Activated CD8-positive, alpha-beta memory T cell treated with anti-CD3 and anti-CD28 coated beads for 4 hours (primary cell): Measurements from ENCODE around the gene WLS.

Source experiments
- DNase-seq, 2 donors: peaks; one replicate each; pipeline ENCODE4 v3.0.0-alpha.2; 2020; ENCODE audit warnings: low read depth in 2 of 2

Gene WLS

GRCh38 chr1:68227598-68227997, 4.7 kb downstream of the WLS start:
- DNase-seq, result no peak

DNA sequence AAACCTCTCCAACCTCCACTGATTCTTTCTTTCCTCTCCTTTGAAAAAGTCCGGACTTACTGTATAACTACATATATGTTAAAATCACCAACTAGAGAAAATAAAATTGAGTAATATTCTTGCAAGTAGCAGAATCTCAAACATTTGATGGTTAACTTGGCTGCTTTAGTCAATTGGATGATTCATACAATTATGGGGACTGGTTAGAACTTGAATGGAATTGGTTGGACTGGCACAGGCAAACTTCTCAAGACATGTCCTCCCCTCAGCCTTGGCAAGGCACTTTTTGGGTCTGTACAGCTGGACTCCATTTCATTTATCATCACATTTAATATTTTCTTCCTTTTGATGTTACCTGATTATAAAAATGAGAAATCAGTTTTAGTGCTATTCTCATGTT, 6.5 kb downstream of the WLS start:
- no peak for DNase-seq

DNA sequence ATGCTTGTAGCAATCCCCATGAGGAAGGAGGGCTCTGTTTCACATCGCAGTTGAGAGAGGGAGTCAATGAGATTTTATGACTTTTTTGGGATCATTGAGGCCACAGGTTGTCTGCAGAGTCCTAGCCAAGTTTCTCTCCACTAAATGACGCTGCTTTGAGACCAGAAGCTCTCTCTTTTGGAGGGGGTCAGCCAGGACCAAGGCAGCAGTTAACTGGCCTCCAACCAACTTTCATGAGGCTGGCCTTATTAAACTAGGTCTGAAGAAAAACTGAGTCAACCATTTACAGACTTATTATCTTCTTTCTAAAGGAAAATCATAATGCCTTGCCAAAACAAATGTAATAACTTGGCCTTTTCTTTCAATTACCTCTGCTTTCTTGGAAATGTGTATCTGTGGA, 8.6 kb downstream of the WLS start:
- DNase-seq, result no peak

DNA sequence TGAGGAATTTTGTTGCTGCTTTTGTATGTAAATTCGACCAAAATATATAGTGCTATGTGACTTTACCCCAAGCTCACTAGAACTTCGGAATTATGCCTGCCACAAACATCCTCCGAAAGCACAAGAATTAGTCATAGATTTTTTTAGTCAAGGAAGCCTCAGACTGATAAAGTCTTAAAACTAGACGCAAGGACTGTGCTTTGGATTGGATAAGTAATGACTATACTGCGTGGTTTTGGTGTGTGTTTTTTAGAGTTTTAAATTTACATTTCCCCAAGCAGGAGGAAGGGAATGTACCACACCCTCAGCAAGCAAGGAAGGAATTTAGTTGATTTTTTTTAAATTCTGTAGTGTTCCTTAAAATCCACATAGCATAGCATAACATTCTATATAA, 10.3 kb downstream of the WLS start:
- DNase-seq, result no peak

GRCh38 chr1:68221001-68221979, 11.0 kb downstream of the WLS start:
- DNase-seq, result no peak

DNA sequence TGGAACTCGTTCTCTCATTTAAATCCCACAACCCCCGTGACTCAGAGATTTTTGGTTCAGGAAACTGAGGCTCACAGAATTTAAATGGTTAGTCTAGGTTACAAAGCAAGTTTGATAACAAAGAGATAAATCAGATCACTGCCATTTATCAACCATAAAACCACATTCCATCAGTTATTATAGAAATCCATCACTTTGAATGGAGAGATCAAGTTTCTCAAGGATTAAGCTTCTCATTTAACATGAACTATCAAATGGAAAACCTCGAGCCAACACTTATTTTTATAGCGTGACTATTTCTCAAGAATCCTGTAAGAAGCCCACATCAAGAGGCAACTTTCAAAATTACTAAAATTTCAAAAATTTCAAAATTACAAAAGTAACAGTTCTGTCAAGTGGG, 11.9 kb downstream of the WLS start:
- DNase-seq, result no peak

DNA sequence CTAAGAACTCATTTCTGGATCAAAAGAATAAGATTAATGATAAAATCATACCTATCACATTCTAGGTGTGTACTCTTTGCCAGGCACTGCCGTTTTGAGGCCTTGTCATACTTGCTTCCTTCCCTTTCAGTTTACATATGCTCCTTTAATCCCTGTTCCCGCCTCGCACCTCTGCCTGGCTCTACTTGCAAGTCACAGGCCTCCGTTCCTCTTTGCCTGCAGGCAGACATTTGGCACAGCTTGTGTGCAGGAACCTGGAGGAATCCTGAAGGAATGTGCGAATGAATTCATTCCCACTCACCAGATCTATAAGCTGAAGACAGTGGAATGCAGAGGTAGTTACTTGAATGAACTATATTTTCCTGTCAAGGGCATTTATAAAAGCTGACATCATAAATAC, 13.8 kb downstream of the WLS start:
- DNase-seq, result no peak

DNA sequence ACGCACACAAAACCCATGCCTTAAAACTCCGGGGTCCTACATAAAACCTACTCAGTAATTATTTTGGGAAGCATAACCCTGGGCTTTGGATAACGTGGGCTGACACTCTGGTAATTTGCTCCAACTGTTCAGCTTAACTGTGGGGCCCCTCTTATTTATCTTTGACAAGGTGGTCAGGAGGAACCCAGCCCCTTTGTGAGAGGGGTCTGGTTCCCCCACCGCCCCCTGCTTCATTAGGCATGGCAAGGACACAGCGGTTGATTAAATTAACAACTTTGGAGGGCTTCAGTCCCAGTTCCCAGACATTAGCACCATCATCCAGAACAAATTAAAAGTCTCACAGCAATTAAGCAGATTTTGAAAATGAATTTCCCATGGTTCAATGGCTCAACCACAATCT, 14.7 kb downstream of the WLS start:
- DNase-seq, result no peak

DNA sequence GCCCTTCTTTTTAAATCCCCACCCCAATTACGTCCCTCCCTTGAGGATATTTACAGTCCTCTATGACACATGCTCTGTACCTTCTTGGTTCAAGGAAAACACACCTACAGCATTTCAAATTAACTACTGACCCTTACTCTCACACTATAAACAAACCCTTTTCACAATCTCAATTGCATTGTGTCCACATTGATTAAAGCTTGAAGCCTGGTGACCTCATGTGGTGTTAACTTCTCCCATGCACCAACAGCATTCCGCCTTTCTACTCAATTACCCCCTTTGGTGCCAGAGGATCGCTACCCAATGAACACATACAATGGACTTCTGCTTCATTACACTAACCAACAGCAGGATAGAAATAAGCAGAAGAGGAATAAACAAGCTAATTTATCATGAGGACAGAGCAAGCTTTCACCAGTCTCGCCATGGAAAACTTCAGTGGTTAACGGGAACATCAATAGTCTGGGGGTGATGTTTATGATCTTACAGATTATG, 15.2 kb downstream of the WLS start:
- DNase-seq, result no peak

GRCh38 chr1:68216089-68216772, 16.1 kb downstream of the WLS start:
- DNase-seq, result no peak

DNA sequence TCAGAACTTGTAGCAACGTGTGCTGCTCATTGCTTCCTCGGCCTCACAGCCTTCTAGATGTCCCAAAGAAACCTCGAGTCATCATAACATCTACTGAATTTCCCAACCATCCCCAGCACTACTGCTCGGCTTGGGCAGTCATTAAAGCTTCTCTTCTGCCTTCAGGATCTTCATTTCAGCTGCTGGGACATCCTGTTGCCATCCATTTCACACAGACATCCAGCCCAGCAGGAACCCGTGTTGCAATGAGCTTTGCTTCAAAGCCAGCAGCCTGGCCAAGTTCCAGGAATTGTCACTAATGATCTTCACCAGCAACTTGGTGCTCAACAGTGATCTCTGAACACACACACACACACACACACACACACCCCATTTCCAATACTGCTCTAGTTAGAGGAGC, 18.5 kb downstream of the WLS start:
- no peak for DNase-seq

GRCh38 chr1:68211761-68212380, 20.5 kb downstream of the WLS start:
- DNase-seq, result no peak

DNA sequence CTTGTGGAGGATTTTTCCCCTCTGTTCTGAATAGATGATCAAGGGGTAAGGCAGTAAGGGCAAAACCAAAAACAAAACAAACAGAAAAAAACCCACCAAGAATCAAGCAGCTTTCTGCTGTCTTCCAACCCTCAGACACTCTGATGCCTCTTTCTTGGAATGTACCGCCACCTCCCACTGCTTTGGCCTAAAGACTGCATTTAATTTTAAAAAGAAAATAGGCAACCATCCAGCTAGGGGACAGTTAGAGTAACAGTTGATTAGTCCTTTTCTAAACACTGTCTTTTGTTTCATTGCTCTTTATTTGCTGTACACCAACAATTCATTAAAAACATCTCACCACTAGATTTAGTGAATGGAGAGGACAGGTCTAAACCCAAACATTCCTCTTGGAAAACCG, 21.5 kb downstream of the WLS start:
- no peak for DNase-seq

DNA sequence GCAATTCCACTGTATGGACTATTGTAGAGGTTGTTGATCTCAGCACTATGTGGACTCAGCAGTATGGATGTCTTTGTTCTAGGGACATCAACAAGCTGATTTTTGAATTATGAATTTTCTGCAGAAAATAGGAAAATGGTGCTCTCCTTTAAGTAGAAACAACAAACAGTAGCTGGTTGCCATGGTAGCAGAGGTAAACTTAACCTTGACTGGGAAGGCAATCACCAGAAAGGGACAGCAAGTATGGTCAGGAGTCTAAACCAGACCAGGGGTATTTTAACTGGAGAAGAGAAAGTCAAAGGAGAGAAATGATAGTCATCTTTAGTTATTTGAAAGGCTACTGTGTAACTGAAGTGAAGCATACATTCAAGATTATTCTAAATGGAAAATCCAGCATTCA, 22.3 kb downstream of the WLS start:
- no peak for DNase-seq

DNA sequence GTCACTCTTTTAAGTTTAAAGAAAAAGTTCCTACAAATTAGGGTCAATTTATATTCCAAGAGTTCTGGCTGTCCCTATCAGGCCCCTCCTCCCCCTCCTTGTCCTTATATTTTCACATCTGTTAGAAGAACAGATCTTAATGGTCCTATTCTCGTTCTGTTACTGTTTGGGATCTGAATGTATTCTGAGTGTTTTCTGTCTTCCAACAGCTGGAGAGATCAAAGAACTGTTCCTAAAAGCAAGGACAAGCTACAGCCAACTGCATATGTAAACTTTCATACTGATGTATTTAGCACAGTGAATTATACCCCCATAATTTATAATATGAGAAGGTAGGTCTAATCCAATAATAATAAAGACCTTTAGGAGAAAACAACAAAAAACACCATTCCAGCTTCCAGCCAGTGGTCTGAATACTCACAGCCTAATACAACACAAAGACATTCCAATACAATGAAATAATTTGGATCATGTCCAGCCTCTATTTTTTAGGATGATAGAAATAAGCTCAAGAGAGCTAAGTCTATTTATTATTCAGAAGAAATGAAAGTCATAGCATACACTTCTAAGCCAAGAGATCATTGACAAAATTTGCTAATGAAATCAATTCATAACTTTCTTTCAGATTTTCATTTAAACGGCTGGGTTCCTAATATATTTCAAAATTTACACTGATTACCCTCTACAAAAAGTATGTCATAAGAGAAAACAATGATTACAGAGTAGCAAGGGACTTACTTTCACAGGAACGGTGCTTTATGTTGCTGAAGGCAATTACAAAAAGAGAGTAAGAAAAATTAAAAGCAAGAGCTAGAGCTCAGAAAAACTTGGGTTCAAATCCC, 25.3 kb downstream of the WLS start:
- no peak for DNase-seq

DNA sequence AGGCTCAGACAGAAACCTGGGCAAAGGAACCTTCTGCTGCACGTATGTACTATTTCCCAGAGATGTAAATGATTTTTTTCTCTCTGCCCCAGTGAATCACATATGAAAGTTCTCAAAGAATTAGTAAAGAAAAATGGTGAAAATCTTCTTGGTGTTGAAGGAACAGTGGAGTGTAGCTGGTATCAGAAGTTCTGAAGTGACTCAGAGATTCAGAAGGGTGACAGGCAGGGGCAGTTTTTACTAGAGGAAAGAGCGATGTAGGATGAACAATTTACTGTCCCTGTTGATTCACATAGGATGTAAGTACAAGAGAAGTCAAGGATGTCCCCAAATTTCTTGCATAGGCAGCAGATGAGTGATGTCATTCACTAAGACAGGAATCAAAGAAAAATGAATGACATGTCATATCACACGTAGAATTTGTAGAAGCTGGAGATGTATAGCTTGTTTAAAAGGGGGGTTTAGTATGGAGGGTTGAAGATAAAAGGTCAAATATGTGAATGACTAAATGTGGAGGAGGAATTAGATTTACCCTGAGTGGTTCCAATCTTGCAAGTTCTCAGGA, 26.4 kb downstream of the WLS start:
- DNase-seq, result no peak

DNA sequence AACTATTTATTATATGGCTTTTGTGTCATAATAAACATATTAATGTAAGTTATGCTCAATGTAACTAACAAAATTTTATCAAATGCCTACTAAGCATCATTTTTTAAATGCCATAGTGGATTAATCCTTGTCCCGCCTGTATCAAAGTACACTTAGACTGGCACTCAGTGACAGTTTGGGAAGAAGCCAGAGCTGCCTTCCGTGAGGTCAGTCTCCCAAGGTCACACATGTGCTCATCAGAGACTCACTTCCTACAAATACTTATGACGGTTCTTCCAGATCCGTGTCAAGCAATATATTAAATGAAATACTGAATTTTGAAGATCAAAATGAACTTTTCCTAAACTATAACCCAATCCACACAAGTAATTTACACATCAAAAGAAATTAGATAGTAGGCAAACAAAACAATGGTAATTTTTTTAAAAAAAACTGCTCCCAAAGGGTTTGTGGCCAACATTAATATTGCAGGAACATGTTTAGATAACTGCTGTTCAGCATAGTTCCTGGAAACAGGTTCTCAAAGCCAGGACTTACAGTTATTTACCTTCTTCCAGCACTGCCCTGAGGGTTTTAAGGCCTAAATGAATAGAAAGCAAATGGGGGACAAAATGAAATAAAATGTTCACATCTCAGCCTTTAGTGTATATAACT, 27.2 kb downstream of the WLS start:
- DNase-seq, result no peak

DNA sequence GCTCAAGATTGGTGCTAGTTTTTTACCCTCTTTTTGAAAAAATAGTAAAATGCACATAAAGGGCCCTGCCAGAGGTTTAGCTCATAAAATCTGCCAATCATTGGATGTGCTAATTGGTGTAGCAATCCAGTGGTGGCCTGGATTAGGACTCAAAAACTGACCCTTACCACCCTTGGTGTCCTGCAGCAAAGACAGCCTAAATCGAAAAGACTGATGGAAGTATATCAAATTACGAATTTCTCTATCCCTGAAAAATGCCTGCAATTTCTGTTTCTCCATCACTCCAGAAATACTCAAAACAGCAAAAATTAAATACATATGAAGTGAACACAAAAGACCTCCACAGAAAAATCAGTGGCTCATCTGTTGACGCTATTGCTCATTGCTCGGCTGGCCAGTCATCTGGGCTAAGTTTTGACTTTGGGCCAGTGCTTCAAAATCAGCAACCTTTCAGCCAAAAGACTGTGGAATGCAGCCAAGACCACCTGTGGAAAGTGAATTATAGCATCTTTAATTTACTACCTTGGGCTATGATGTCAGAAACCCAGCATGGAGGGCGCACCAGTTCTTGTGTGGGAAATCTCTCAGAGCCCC, 30.0 kb downstream of the WLS start:
- no peak for DNase-seq

DNA sequence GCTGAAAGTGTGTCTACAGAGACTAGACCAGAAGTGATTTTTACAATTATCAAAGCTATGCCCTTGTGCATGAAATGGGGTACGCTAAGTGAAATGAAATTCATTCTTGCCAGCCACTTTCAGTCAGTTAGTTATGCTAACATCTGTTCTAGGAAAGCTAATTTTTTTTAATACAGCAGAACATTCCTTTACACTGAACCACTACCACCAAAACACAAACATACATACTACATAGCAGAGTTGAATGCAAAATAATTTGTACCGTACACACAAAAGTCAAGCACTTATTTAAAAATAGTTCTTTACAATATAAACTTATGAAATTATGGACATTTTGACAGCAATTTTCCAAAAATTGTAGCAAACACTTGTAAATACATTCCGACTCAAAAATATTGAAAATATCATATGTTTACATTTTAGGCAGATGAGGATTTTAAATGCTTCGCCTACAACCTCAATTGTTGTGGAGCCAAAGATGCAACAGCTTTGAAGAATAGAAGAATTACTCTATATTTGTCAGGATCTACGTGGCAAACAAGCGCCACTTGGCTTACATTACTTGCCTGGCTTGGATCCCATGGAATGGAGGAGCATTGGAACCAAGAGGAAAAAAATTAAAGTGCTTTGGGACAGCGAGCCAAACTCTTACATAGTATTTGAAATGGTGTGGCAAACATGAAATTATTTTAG, 30.6 kb downstream of the WLS start:
- DNase-seq, result no peak

- no peak for DNase-seq
These were observed 32.7 kb downstream of the WLS start for GRCh38 chr1:68199603-68200002.
